Mesenchymal stem cell (in vitro differentiated cells and primary cell): ENCODE measurements around the gene CCDC92B.

Source experiments
- DNase-seq: peaks from one replicate; pipeline ENCODE4 v3.0.0-alpha.2; 2013
- H2AFZ ChIP-seq: one replicate; pipeline ENCODE4 v1.6.1; 2013; ENCODE audit warnings: low read depth, mild to moderate bottlenecking, control low read depth, inconsistent platforms, low read length, moderate library complexity
- H2AK5ac ChIP-seq: 2 replicates; pipeline ENCODE4 v1.6.1; 2013; ENCODE audit warnings: low read length, moderate library complexity, mild to moderate bottlenecking, inconsistent platforms; ENCODE audit not compliant: severe bottlenecking
- H2BK120ac ChIP-seq: one replicate; pipeline ENCODE4 v1.6.1; 2013; ENCODE audit warnings: low read depth, mild to moderate bottlenecking, inconsistent platforms, low read length, moderate library complexity
- H2BK12ac ChIP-seq, 2 experiments: one replicate each; pipeline ENCODE4 v1.6.1; 2013; ENCODE audit warnings: inconsistent platforms in 2 of 2, low read length in 2 of 2, mild to moderate bottlenecking in 2 of 2, moderate library complexity in 2 of 2, control low read depth in 1 of 2
- H2BK15ac ChIP-seq: one replicate; pipeline ENCODE4 v1.6.1; 2013; ENCODE audit warnings: mild to moderate bottlenecking, low read depth, inconsistent platforms; ENCODE audit not compliant: poor library complexity, severe bottlenecking
- H2BK5ac ChIP-seq: 2 replicates; pipeline ENCODE4 v1.6.1; 2013; ENCODE audit warnings: low read depth, mild to moderate bottlenecking, low read length, control low read depth, inconsistent platforms; ENCODE audit not compliant: poor library complexity, severe bottlenecking
- H3K14ac ChIP-seq, 2 experiments: one replicate each; pipeline ENCODE4 v1.6.1; 2013; ENCODE audit warnings: inconsistent platforms in 2 of 2, low read length in 2 of 2, control low read depth in 1 of 2, mild to moderate bottlenecking in 1 of 2, moderate library complexity in 1 of 2
- H3K18ac ChIP-seq, 2 experiments: one replicate each; pipeline ENCODE4 v1.6.1; 2013; ENCODE audit warnings: inconsistent platforms in 2 of 2, low read length in 2 of 2, control low read depth in 1 of 2, low read depth in 1 of 2, mild to moderate bottlenecking in 1 of 2
- H3K23ac ChIP-seq, 2 experiments: one replicate each; pipeline ENCODE4 v1.6.1; 2013; ENCODE audit warnings: inconsistent platforms in 2 of 2, low read length in 2 of 2, mild to moderate bottlenecking in 2 of 2, moderate library complexity in 2 of 2, control low read depth in 1 of 2
- H3K27ac ChIP-seq: 2 replicates; pipeline ENCODE4 v1.5.1; 2013; ENCODE audit warnings: mild to moderate bottlenecking, moderate library complexity, low read length, control low read depth, inconsistent platforms; ENCODE audit not compliant: poor library complexity, severe bottlenecking
- H3K27me3 ChIP-seq, 2 experiments: 2 replicates each; pipeline versions ENCODE4 v1.6.1 to v1.7.0; 2013; ENCODE audit warnings: low read length in 2 of 2, mild to moderate bottlenecking in 2 of 2, moderate library complexity in 2 of 2, control low read depth in 1 of 2, inconsistent platforms in 1 of 2; ENCODE audit not compliant: control insufficient read depth in 1 of 2, insufficient read depth in 1 of 2
- H3K36me3 ChIP-seq, 2 experiments: 2 replicates each; pipeline versions ENCODE4 v1.6.1 to v1.7.0; 2013; ENCODE audit warnings: low read length in 2 of 2, control low read depth in 1 of 2, inconsistent platforms in 1 of 2, low read depth in 1 of 2, mild to moderate bottlenecking in 1 of 2; ENCODE audit not compliant: insufficient read depth in 2 of 2, control insufficient read depth in 1 of 2
- H3K4ac ChIP-seq, 2 experiments: one replicate each; pipeline ENCODE4 v1.6.1; 2013; ENCODE audit warnings: inconsistent platforms in 2 of 2, low read length in 2 of 2, mild to moderate bottlenecking in 2 of 2, moderate library complexity in 2 of 2, control low read depth in 1 of 2, low read depth in 1 of 2
- H3K4me1 ChIP-seq: 2 replicates; pipeline ENCODE4 v1.6.1; 2013; ENCODE audit warnings: low read depth, low read length, control low read depth; ENCODE audit not compliant: control insufficient read depth, insufficient read depth
- H3K4me2 ChIP-seq: 2 replicates; pipeline ENCODE4 v1.6.1; 2013; ENCODE audit warnings: low read length, mild to moderate bottlenecking, inconsistent platforms; ENCODE audit not compliant: poor library complexity, severe bottlenecking
- H3K4me3 ChIP-seq, 2 experiments: 2 replicates each; pipeline versions ENCODE4 v1.5.1 to v1.7.0; 2013; ENCODE audit warnings: low read length in 2 of 2, mild to moderate bottlenecking in 2 of 2, control low read depth in 1 of 2, low read depth in 1 of 2; ENCODE audit not compliant: insufficient read depth in 1 of 2
- H3K79me1 ChIP-seq: replicated peaks from 2 replicates; pipeline ENCODE4 v1.6.1; 2013; ENCODE audit warnings: mild to moderate bottlenecking, control low read depth, low read length, inconsistent platforms; ENCODE audit not compliant: poor library complexity, severe bottlenecking
- H3K9ac ChIP-seq: 2 replicates; pipeline ENCODE4 v1.7.0; 2013; ENCODE audit warnings: mild to moderate bottlenecking, low read length, moderate library complexity
- H3K9me3 ChIP-seq: 2 replicates; pipeline ENCODE4 v1.7.0; 2013; ENCODE audit warnings: mild to moderate bottlenecking, low read length; ENCODE audit not compliant: control insufficient read depth
- H4K8ac ChIP-seq: one replicate; pipeline ENCODE4 v1.6.1; 2013; ENCODE audit warnings: inconsistent platforms, mild to moderate bottlenecking, low read length, moderate library complexity
- H4K91ac ChIP-seq: one replicate; pipeline ENCODE4 v1.6.1; 2013; ENCODE audit warnings: mild to moderate bottlenecking, low read length, inconsistent platforms
- WGBS: methylation state at CpG from one replicate; pipeline ENCODE4 v1.1.7; 2013; ENCODE audit warnings: mixed read lengths; 5-methylcytosine and 5-hydroxymethylcytosine counted together

Gene CCDC92B

GRCh38 chr17:2703606-2704005 is 45.8 kb downstream of the CCDC92B start:
- no peak overlapping the region for H2AFZ ChIP-seq
- no peaks in the 10 kb centered on the region for H3K9me3 ChIP-seq
- no peak overlapping the region for H2BK120ac ChIP-seq
- H3K4me3 ChIP-seq, result no peak overlapping the region
- no peak overlapping the region for H3K18ac ChIP-seq
- no peak overlapping the region for H2BK15ac ChIP-seq
- peaks cover 35% of the 10 kb centered on the region for H3K79me1 ChIP-seq
- H4K8ac ChIP-seq, result no peak overlapping the region
- peaks cover 49 to 61% of the 10 kb centered on the region in 2 experiments for H3K36me3 ChIP-seq
- DNase-seq, result no peak
- no peak overlapping the region for H3K27ac ChIP-seq
- H3K4ac ChIP-seq, result no peak overlapping the region
- H3K4me2 ChIP-seq, result no peak overlapping the region
- H3K27me3 ChIP-seq, result no peaks in the 10 kb centered on the region
- no peak overlapping the region for H3K23ac ChIP-seq
- WGBS, result 97% methylated on average over 16 of the region's 16 CpGs
- no peak overlapping the region for H3K14ac ChIP-seq
- no peak overlapping the region for H2BK12ac ChIP-seq
- H2AK5ac ChIP-seq, result no peak overlapping the region
- no peak overlapping the region for H4K91ac ChIP-seq
- no peak overlapping the region for H3K9ac ChIP-seq
- H2BK5ac ChIP-seq, result no peak overlapping the region
- peaks cover 44% of the 10 kb centered on the region for H3K4me1 ChIP-seq

GRCh38 chr17:2703181-2703580 is 46.3 kb downstream of the CCDC92B start:
- no peak overlapping the region for H3K9ac ChIP-seq
- no peak overlapping the region for H3K4me3 ChIP-seq
- H3K4me2 ChIP-seq, result no peak overlapping the region
- no peak overlapping the region for H3K23ac ChIP-seq
- no peaks in the 10 kb centered on the region for H3K27me3 ChIP-seq
- no peak overlapping the region for H3K14ac ChIP-seq
- no peak overlapping the region for H2BK12ac ChIP-seq
- H3K9me3 ChIP-seq, result no peaks in the 10 kb centered on the region
- DNase-seq, result no peak
- H2BK120ac ChIP-seq, result no peak overlapping the region
- H3K27ac ChIP-seq, result no peak overlapping the region
- H2AFZ ChIP-seq, result no peak overlapping the region
- 98% methylated on average over 20 of the region's 20 CpGs for WGBS
- H3K18ac ChIP-seq, result no peak overlapping the region
- no peak overlapping the region for H2AK5ac ChIP-seq
- H2BK5ac ChIP-seq, result no peak overlapping the region
- peaks cover 37% of the 10 kb centered on the region for H3K79me1 ChIP-seq
- H4K91ac ChIP-seq, result no peak overlapping the region
- peaks cover 41% of the 10 kb centered on the region for H3K4me1 ChIP-seq
- H4K8ac ChIP-seq, result no peak overlapping the region
- no peak overlapping the region for H3K4ac ChIP-seq
- H3K36me3 ChIP-seq, result peaks cover 53 to 65% of the 10 kb centered on the region in 2 experiments
- H2BK15ac ChIP-seq, result no peak overlapping the region

GRCh38 chr17:2701996-2702741 is 47.3 kb downstream of the CCDC92B start:
- Histone ChIP-seq H3K27me3 (no peaks in the 10 kb centered on the region), H3K4me1 (peaks cover 31% of the 10 kb centered on the region), H2BK12ac (no peak overlapping the region), H3K4me3 (no peak overlapping the region), H3K36me3 (peaks cover 63 to 75% of the 10 kb centered on the region in 2 experiments), H4K91ac (no peak overlapping the region), H4K8ac (no peak overlapping the region), H2AFZ (no peak overlapping the region), H2BK5ac (no peak overlapping the region), H3K4me2 (no peak overlapping the region), H3K23ac (no peak overlapping the region), H3K14ac (no peak overlapping the region), H3K9ac (no peak overlapping the region), H2BK15ac (no peak overlapping the region), H3K4ac (no peak overlapping the region), H3K9me3 (no peaks in the 10 kb centered on the region), H2AK5ac (no peak overlapping the region), H2BK120ac (no peak overlapping the region), H3K18ac (no peak overlapping the region), H3K27ac (no peak overlapping the region), H3K79me1 (peaks cover 38% of the 10 kb centered on the region)
- WGBS, result 96% methylated on average over 22 of the region's 22 CpGs
- no peak for DNase-seq

GRCh38 chr17:2701161-2701995 is 48.1 kb downstream of the CCDC92B start:
- H3K36me3 ChIP-seq, result peaks cover 69 to 80% of the 10 kb centered on the region in 2 experiments
- 98% methylated on average over 41 of the region's 41 CpGs for WGBS
- no peak for DNase-seq
- H3K9ac ChIP-seq, result no peak overlapping the region
- H3K79me1 ChIP-seq, result peaks cover 35% of the 10 kb centered on the region
- H4K91ac ChIP-seq, result no peak overlapping the region
- H3K4me3 ChIP-seq, result no peak overlapping the region
- no peaks in the 10 kb centered on the region for H3K27me3 ChIP-seq
- H3K4me2 ChIP-seq, result no peak overlapping the region
- H3K18ac ChIP-seq, result no peak overlapping the region
- H3K23ac ChIP-seq, result no peak overlapping the region
- H2BK15ac ChIP-seq, result no peak overlapping the region
- H3K27ac ChIP-seq, result no peak overlapping the region
- H2BK120ac ChIP-seq, result no peak overlapping the region
- no peak overlapping the region for H3K4ac ChIP-seq
- H4K8ac ChIP-seq, result no peak overlapping the region
- H3K4me1 ChIP-seq, result peaks cover 28% of the 10 kb centered on the region
- no peak overlapping the region for H3K14ac ChIP-seq
- H2BK5ac ChIP-seq, result no peak overlapping the region
- no peak overlapping the region for H2BK12ac ChIP-seq
- no peak overlapping the region for H2AK5ac ChIP-seq
- H2AFZ ChIP-seq, result no peak overlapping the region
- no peaks in the 10 kb centered on the region for H3K9me3 ChIP-seq
